ENCODE results near the gene HBZ. TPM values are rescaled to one million over a fixed set of nuclear protein-coding genes. Genes with fewer than 3 reads are reported as not detected.

The HBZ gene
- total RNA-seq, 1 experiment from 2014 or later, result not detected

DNA sequence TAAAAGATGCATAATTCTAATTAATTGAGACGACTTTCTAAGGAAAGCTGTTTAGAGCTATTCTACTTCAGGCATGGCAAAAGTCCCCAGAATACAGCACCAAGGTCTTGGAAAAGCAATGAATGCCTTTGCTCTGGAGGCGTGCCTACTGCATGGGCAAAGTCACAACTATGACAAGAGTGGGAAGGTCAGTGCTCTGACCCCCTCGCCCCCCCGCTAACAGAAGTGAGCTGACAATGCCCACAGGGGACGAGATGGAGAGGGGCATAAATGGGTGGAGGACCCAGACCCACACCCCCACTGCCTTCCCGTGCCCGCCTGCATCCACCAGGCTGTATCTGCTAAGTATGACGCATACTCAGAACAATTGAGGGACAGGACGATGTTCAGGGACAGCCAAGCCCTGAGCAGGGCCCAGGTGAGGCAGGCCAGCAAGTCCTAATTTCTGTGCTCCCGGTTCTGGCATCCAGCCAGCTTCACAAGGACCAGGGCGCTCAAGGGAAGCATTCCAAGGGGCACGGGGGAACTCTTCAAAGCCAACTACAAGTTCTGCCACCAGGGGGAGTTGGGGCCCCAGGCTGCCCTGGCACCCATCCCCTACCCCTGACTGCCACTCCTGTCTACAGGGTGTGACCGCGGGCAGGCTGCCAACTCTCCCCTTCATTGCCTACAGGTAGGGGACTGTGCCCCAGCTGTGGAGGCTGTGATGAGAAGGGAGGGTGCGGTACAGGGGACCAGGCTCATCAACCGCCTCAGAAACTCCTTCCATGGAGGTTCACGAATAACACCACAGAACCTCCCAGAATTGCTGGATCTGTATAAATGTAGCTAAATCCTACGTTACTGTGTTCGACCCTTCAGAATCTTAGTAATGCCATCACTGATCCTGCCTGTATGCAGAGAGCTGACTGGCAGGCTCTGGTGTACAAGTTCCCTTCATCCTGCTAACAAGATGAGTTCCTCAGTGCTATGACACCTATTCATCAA, 34.8 kb upstream of the HBZ start:
- no TSS peak for BruUV-seq (replicated peaks)
- peak; percentile 59 for DNase-seq

GRCh38 chr16:118857-119256, 33.6 kb upstream of the HBZ start:
- Histone ChIP-seq H3K27ac (ENCODE audit: low read length) (no peak overlapping the region), H3K4me2 (ENCODE audit: low read length) (no peak overlapping the region), H3K27me3 (ENCODE audit: low read length) (no peaks in the 10 kb centered on the region), H3K4me1 (ENCODE audit: insufficient read depth, low read length) (peaks cover 5% of the 10 kb centered on the region), H2AFZ (ENCODE audit: low read length) (no peak overlapping the region), H3K9me3 (ENCODE audit: low read length) (no peaks in the 10 kb centered on the region), H3K79me2 (ENCODE audit: low read length) (no peaks in the 10 kb centered on the region), H3F3A (ENCODE audit: low read length, unreplicated experiment) (no peaks in the 10 kb centered on the region), H3K9me2 (replicated peaks; ENCODE audit: low read length) (no peaks in the 10 kb centered on the region), H3K4me3 (ENCODE audit: low read length) (no peak overlapping the region), H4K20me1 (ENCODE audit: low read length) (no peaks in the 10 kb centered on the region), H3K36me3 (ENCODE audit: low read depth, low read length) (peaks cover 8% of the 10 kb centered on the region; the same call in 1 of the 2 replicates), H3K9ac (ENCODE audit: low read length) (no peak overlapping the region)
- CTCF ChIA-PET, result no interaction called here
- POLR2A ChIA-PET (ENCODE audit: unreplicated experiment), result no interaction called here
- TF ChIP-seq EZH2phosphoT487 (IDR thresholded peaks at IDR 0.05; ENCODE audit: borderline replicate concordance, low read length) (no peak), EZH2 (IDR thresholded peaks at IDR 0.05; ENCODE audit: low read length, unreplicated experiment) (no peak)
- TF ChIP-seq, protein P1, sequence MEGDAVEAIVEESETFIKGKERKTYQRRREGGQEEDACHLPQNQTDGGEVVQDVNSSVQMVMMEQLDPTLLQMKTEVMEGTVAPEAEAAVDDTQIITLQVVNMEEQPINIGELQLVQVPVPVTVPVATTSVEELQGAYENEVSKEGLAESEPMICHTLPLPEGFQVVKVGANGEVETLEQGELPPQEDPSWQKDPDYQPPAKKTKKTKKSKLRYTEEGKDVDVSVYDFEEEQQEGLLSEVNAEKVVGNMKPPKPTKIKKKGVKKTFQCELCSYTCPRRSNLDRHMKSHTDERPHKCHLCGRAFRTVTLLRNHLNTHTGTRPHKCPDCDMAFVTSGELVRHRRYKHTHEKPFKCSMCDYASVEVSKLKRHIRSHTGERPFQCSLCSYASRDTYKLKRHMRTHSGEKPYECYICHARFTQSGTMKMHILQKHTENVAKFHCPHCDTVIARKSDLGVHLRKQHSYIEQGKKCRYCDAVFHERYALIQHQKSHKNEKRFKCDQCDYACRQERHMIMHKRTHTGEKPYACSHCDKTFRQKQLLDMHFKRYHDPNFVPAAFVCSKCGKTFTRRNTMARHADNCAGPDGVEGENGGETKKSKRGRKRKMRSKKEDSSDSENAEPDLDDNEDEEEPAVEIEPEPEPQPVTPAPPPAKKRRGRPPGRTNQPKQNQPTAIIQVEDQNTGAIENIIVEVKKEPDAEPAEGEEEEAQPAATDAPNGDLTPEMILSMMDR (conservative IDR thresholded peaks at IDR 0.05; ENCODE audit: low read depth, low read length), result no peak
- BruUV-seq (replicated peaks), result no TSS peak
- DNase-seq, result no peak
- ATAC-seq, result no peak
- intact Hi-C loops (cut with micrococcal nuclease), result no loop called here

More for the DNA sequence above, 34.8 kb upstream of the HBZ start:
- no peaks in the 10 kb centered on the region for H3K79me2 ChIP-seq (ENCODE audit: low read length)
- no peaks in the 10 kb centered on the region for H3K27me3 ChIP-seq (ENCODE audit: low read length)
- no peak overlapping the region for H3K4me3 ChIP-seq (ENCODE audit: low read length)
- ChIA-PET POLR2A (ENCODE audit: unreplicated experiment) (no interaction called here), CTCF (interaction anchor here (0.8 kb wide), 1 partner anchor 245 kb away, joined by 3 read pairs; no protein-coding TSS in a partner anchor)
- no peaks in the 10 kb centered on the region for H4K20me1 ChIP-seq (ENCODE audit: low read length)
- no peak overlapping the region for H3K4me2 ChIP-seq (ENCODE audit: low read length)
- H3K9ac ChIP-seq (ENCODE audit: low read length), result no peak overlapping the region
- H3K27ac ChIP-seq (ENCODE audit: low read length), result no peak overlapping the region
- no peak overlapping the region for H2AFZ ChIP-seq (ENCODE audit: low read length)
- intact Hi-C loops (cut with micrococcal nuclease), result no loop called here
- no peaks in the 10 kb centered on the region for H3F3A ChIP-seq (ENCODE audit: low read length, unreplicated experiment)
- H3K9me2 ChIP-seq (replicated peaks; ENCODE audit: low read length), result no peaks in the 10 kb centered on the region
- no peak for TF ChIP-seq EZH2phosphoT487 (IDR thresholded peaks at IDR 0.05; ENCODE audit: borderline replicate concordance, low read length)
- TF ChIP-seq, protein P1 (conservative IDR thresholded peaks at IDR 0.05; ENCODE audit: low read depth, low read length), result peak; percentile 73
- peaks cover 15% of the 10 kb centered on the region for H3K4me1 ChIP-seq (ENCODE audit: insufficient read depth, low read length)
- peaks cover 10% of the 10 kb centered on the region; the same call in 1 of the 2 replicates for H3K36me3 ChIP-seq (ENCODE audit: low read depth, low read length)
- no peaks in the 10 kb centered on the region for H3K9me3 ChIP-seq (ENCODE audit: low read length)
- ATAC-seq, result peak; percentile 56

GRCh38 chr16:119295-119694, 33.1 kb upstream of the HBZ start:
- no peak overlapping the region for H3K27ac ChIP-seq (ENCODE audit: low read length)
- ATAC-seq (no peak), DNase-seq (no peak)
- no peak overlapping the region for H2AFZ ChIP-seq (ENCODE audit: low read length)
- H3K79me2 ChIP-seq (ENCODE audit: low read length), result no peaks in the 10 kb centered on the region
- H4K20me1 ChIP-seq (ENCODE audit: low read length), result no peaks in the 10 kb centered on the region
- H3K27me3 ChIP-seq (ENCODE audit: low read length), result no peaks in the 10 kb centered on the region
- no TSS peak for BruUV-seq (replicated peaks)
- peaks cover 3% of the 10 kb centered on the region; the same call in 1 of the 2 replicates for H3K36me3 ChIP-seq (ENCODE audit: low read depth, low read length)
- ChIA-PET CTCF (no interaction called here), POLR2A (ENCODE audit: unreplicated experiment) (no interaction called here)
- intact Hi-C loops (cut with micrococcal nuclease), result no loop called here
- H3F3A ChIP-seq (ENCODE audit: low read length, unreplicated experiment), result no peaks in the 10 kb centered on the region
- H3K4me3 ChIP-seq (ENCODE audit: low read length), result no peak overlapping the region
- no peaks in the 10 kb centered on the region for H3K9me2 ChIP-seq (replicated peaks; ENCODE audit: low read length)
- H3K9ac ChIP-seq (ENCODE audit: low read length), result no peak overlapping the region
- no peak for TF ChIP-seq EZH2 (IDR thresholded peaks at IDR 0.05; ENCODE audit: low read length, unreplicated experiment)
- TF ChIP-seq EZH2phosphoT487 (IDR thresholded peaks at IDR 0.05; ENCODE audit: borderline replicate concordance, low read length), result no peak
- TF ChIP-seq, protein P1 (conservative IDR thresholded peaks at IDR 0.05; ENCODE audit: low read depth, low read length), result no peak
- H3K4me2 ChIP-seq (ENCODE audit: low read length), result no peak overlapping the region
- H3K9me3 ChIP-seq (ENCODE audit: low read length), result no peaks in the 10 kb centered on the region
- peaks cover 1% of the 10 kb centered on the region; the same call in 1 of the 2 replicates for H3K4me1 ChIP-seq (ENCODE audit: insufficient read depth, low read length)
